B cell (primary cell): ENCODE data around the gene VASN. TPM values are rescaled to one million over a fixed set of nuclear protein-coding genes. Genes with fewer than 3 reads are reported as not detected.

Source experiments
- ATAC-seq: fragments of 200-7000 bp; cut with Tn5 transposase; one replicate; pipeline ENCODE4 v1.10.0; 2021; ENCODE audit warnings: low read depth, mild to moderate bottlenecking, moderate number of reproducible peaks, moderate library complexity
- CTCF ChIA-PET: fragments of 350-600 bp; sonication (Branson Sonifier 250); formaldehyde crosslinking; loops from one replicate; lab custom pipeline; 2021; ENCODE audit warnings: antibody characterized with exemption, inconsistent platforms; lab: Charles Lee
- POLR2A ChIA-PET: fragments of 350-600 bp; sonication (Branson Sonifier 250); formaldehyde crosslinking; loops from one replicate; lab custom pipeline; 2021; ENCODE audit warnings: antibody characterized with exemption; lab: Charles Lee
- DNase-seq: peaks from one replicate; pipeline ENCODE4 v3.0.0; 2013
- H2AFZ ChIP-seq: 2 replicates; pipeline ENCODE4 v1.6.1; 2012; ENCODE audit warnings: mild to moderate bottlenecking, low read depth, low read length; ENCODE audit not compliant: insufficient read depth, poor library complexity, severe bottlenecking
- H3K27ac ChIP-seq, 2 donors: 1 replicate in 1 of 2; 2 replicates in 1 of 2; pipeline ENCODE4 v1.5.1; 2012 to 2013; ENCODE audit warnings: low read length in 2 of 2, mild to moderate bottlenecking in 2 of 2, moderate library complexity in 1 of 2
- H3K27me3 ChIP-seq, 4 experiments: fragments of 200-600 bp in 1 of 4; sonication (generic) in 1 of 4; replicated peaks in 1 of 4; 1 replicate in 2 of 4; 2 replicates in 2 of 4; pipeline versions ENCODE4 v1.6.1 to v1.7.0; 2013 to 2016; ENCODE audit warnings: low read length in 3 of 4, mild to moderate bottlenecking in 2 of 4, mixed read lengths in 1 of 4, moderate library complexity in 1 of 4; ENCODE audit not compliant: insufficient read depth in 4 of 4, control insufficient read depth in 3 of 4; ENCODE audit errors: control extremely low read depth in 1 of 4
- H3K36me3 ChIP-seq, 2 experiments: replicated peaks in 1 of 2; 1 replicate in 1 of 2; 2 replicates in 1 of 2; pipeline versions ENCODE4 v1.6.1 to v1.7.1; 2013; ENCODE audit warnings: low read length in 1 of 2; ENCODE audit not compliant: insufficient read depth in 2 of 2, control insufficient read depth in 1 of 2; ENCODE audit errors: control extremely low read depth in 1 of 2, extremely low read depth in 1 of 2
- H3K4me1 ChIP-seq, 2 donors: fragments of 200-600 bp in 1 of 2; sonication (generic) in 1 of 2; 1 replicate in 1 of 2; 2 replicates in 1 of 2; pipeline versions ENCODE4 v1.5.1 to v1.6.1; 2013 to 2017; ENCODE audit warnings: low read length in 2 of 2; ENCODE audit not compliant: control insufficient read depth in 2 of 2, insufficient read depth in 2 of 2
- H3K4me2 ChIP-seq: replicated peaks from 2 replicates; pipeline ENCODE3; 2012; ENCODE audit warnings: mild to moderate bottlenecking, low read depth, low read length; ENCODE audit not compliant: poor library complexity, severe bottlenecking
- H3K4me3 ChIP-seq, 5 experiments: fragments of 200-600 bp in 1 of 5; sonication (generic) in 1 of 5; 1 replicate in 3 of 5; 2 replicates in 2 of 5; pipeline versions ENCODE4 v1.5.1 to v1.7.0; 2011 to 2016; ENCODE audit warnings: low read length in 4 of 5, mild to moderate bottlenecking in 4 of 5, low read depth in 2 of 5, control low read depth in 1 of 5, moderate library complexity in 1 of 5; ENCODE audit not compliant: insufficient read depth in 1 of 5; ENCODE audit errors: control extremely low read depth in 1 of 5, extremely low read depth in 1 of 5
- H3K79me2 ChIP-seq: fragments of 200-600 bp; sonication (generic); one replicate; pipeline ENCODE4 v1.6.0; 2016; ENCODE audit warnings: low read length; ENCODE audit not compliant: control insufficient read depth, insufficient read depth
- H3K9ac ChIP-seq: fragments of 200-600 bp; sonication (generic); 2 replicates; pipeline ENCODE4 v1.6.1; 2017; ENCODE audit warnings: mild to moderate bottlenecking, low read length, moderate library complexity
- H3K9me3 ChIP-seq, 3 donors: one replicate each; pipeline versions ENCODE4 v1.6.1 to v1.7.1; 2013; ENCODE audit warnings: low read length in 2 of 3; ENCODE audit not compliant: control insufficient read depth in 2 of 3, insufficient read depth in 1 of 3; ENCODE audit errors: control extremely low read depth in 1 of 3
- H4K20me1 ChIP-seq: 2 replicates; pipeline ENCODE4 v1.6.0; 2012; ENCODE audit warnings: mild to moderate bottlenecking, low read length; ENCODE audit not compliant: insufficient read depth, control insufficient read depth, poor library complexity, severe bottlenecking
- H3K27ac Mint-ChIP-seq: one replicate; pipeline ENCODE4 v1.8.0; 2021; ENCODE audit warnings: mixed read lengths
- H3K27me3 Mint-ChIP-seq: one replicate; pipeline ENCODE4 v1.8.0; 2021; ENCODE audit warnings: mixed read lengths
- H3K4me1 Mint-ChIP-seq: one replicate; pipeline ENCODE4 v1.8.0; 2021; ENCODE audit warnings: mixed read lengths
- H3K4me3 Mint-ChIP-seq: one replicate; pipeline ENCODE4 v1.8.0; 2021; ENCODE audit warnings: mixed read lengths
- H3K9me3 Mint-ChIP-seq: one replicate; pipeline ENCODE4 v1.8.0; 2022; ENCODE audit warnings: mixed read lengths; ENCODE audit not compliant: insufficient read depth
- CTCF ChIP-seq: fragments of 200-600 bp; IDR thresholded peaks from one replicate; pipeline ENCODE4 v1.8.0; 2022; ENCODE audit warnings: antibody characterized with exemption, mild to moderate bottlenecking
- EZH2 ChIP-seq: IDR thresholded peaks from 2 replicates; pipeline ENCODE4 v1.6.1; 2012; ENCODE audit warnings: borderline replicate concordance, low read depth, mild to moderate bottlenecking, moderate library complexity, low read length; ENCODE audit not compliant: insufficient read depth, poor library complexity, severe bottlenecking
- WGBS: methylation state at CpG from one replicate; pipeline ENCODE4 v1.1.5; 2013; ENCODE audit warnings: missing lambda C conversion rate; ENCODE audit not compliant: insufficient coverage; 5-methylcytosine and 5-hydroxymethylcytosine counted together
- intact Hi-C: fragments of 100-400 bp; cut with micrococcal nuclease; formaldehyde crosslinking; loops from one replicate; pipeline ENCODE4 v1.10.0; 2022
- polyA plus RNA-seq: library from polyadenylated mRNA; depleted of rRNA; stranded (reverse); fragments of >200 nt; gene quantifications from 2 replicates; pipeline ENCODE4 v1.2.3, GENCODE V29; 2012
- total RNA-seq, 2 donors: library from RNA; stranded (reverse); fragments of 120-200 nt in 1 of 2; gene quantifications; 1 replicate in 1 of 2; 2 replicates in 1 of 2; pipeline versions ENCODE4 v1.2.3 to v1.2.4, GENCODE V29; 2013 to 2022

VASN gene
- total and polyA plus RNA-seq, 2 donors (not counting 1 experiment from before 2014, with no cell fraction given): 0.57 to 0.76 TPM

GRCh38 chr16:4389051-4389955 is 17.7 kb downstream of the VASN start:
- Histone ChIP-seq H3K4me1 (no peaks in the 10 kb centered on the region), H3K9me3 (no peaks in the 10 kb centered on the region), H3K9ac (no peak overlapping the region), H3K36me3 (peaks cover 3 to 87% of the 10 kb centered on the region in 2 experiments), H4K20me1 (peaks cover 97% of the 10 kb centered on the region), H3K79me2 (peaks cover 60% of the 10 kb centered on the region), H3K4me3 (no peak overlapping the region), H3K27ac (no peak overlapping the region), H3K27me3 (no peaks in the 10 kb centered on the region), H3K4me2 (no peak overlapping the region), H2AFZ (no peak overlapping the region)
- Mint-ChIP-seq H3K9me3 (no peaks in the 10 kb centered on the region), H3K27me3 (no peaks in the 10 kb centered on the region), H3K4me1 (no peaks in the 10 kb centered on the region), H3K4me3 (no peak overlapping the region), H3K27ac (no peak overlapping the region)
- intact Hi-C loops: no loop called here
- CTCF ChIA-PET: interaction anchor here (0.9 to 3.3 kb wide), 4 partner anchors 14 to 59 kb away, joined by 3 to 27 read pairs (median 6); no protein-coding TSS in a partner anchor
- WGBS: 95% methylated on average over 23 of the region's 27 CpGs
- DNase-seq: no peak
- POLR2A ChIA-PET: no interaction called here
- no peak for ATAC-seq
- TF ChIP-seq CTCF: no peak
- no peak for TF ChIP-seq EZH2
